Kidney (tissue), 14 donors: ENCODE data around the gene TEX14. TPM values are rescaled to one million over a fixed set of nuclear protein-coding genes. Genes with fewer than 3 reads are reported as not detected.

Source experiments
- DNase-seq, 5 donors: peaks; one replicate each; pipeline ENCODE4 v3.0.0-alpha.2; 2013 to 2020
- FAIRE-seq: peaks from 2 replicates; lab custom pipeline; 2012; peaks lifted over from hg19 to GRCh38; lab: Jason Lieb, UNC
- H3K27ac ChIP-seq, 2 donors: one replicate each; pipeline ENCODE4 v1.7.0; 2013; ENCODE audit warnings: low read depth in 2 of 2, low read length in 2 of 2, inconsistent platforms in 1 of 2
- H3K27me3 ChIP-seq: one replicate; pipeline ENCODE4 v1.7.1; 2013; ENCODE audit warnings: low read length, inconsistent platforms; ENCODE audit not compliant: control insufficient read depth, insufficient read depth
- H3K36me3 ChIP-seq, 3 donors: one replicate each; pipeline versions ENCODE4 v1.7.0 to v1.7.1; 2013; ENCODE audit warnings: low read length in 3 of 3, control low read depth in 1 of 3, inconsistent platforms in 1 of 3; ENCODE audit not compliant: insufficient read depth in 3 of 3, control insufficient read depth in 2 of 3
- H3K4me1 ChIP-seq, 3 donors: one replicate each; pipeline versions ENCODE4 v1.7.0 to v1.7.1; 2013; ENCODE audit warnings: low read length in 3 of 3, inconsistent platforms in 1 of 3, low read depth in 1 of 3; ENCODE audit not compliant: control insufficient read depth in 2 of 3, insufficient read depth in 2 of 3
- H3K4me3 ChIP-seq, 3 donors: one replicate each; pipeline versions ENCODE4 v1.7.0 to v1.8.1; 2013; ENCODE audit warnings: low read length in 3 of 3, control low read depth in 1 of 3, inconsistent platforms in 1 of 3
- H3K9ac ChIP-seq, 3 donors: one replicate each; pipeline versions ENCODE4 v1.7.0 to v1.7.1; 2013; ENCODE audit warnings: low read length in 3 of 3, control low read depth in 1 of 3, inconsistent platforms in 1 of 3
- H3K9me3 ChIP-seq, 3 donors: one replicate each; pipeline versions ENCODE4 v1.7.0 to v1.7.1; 2013; ENCODE audit warnings: low read length in 3 of 3, control low read depth in 1 of 3, inconsistent platforms in 1 of 3; ENCODE audit not compliant: control insufficient read depth in 2 of 3, insufficient read depth in 1 of 3
- intact Hi-C: fragments of 100-400 bp; cut with DNase I; formaldehyde crosslinking; loops from one replicate; pipeline ENCODE4 v1.11.1; 2022
- polyA plus RNA-seq: library from polyadenylated mRNA; stranded (reverse); fragments of 350-450 nt; fragmentation: Illumina TruSeq; extraction: RNeasy Lipid Tissue Mini Kit (QIAGEN cat#74804); gene quantifications from one replicate; pipeline ENCODE4 v1.2.3, GENCODE V29; 2014; ENCODE audit warnings: low read depth, low replicate concordance; ENCODE audit not compliant: insufficient read depth
- total RNA-seq: library from RNA; stranded (reverse); fragmentation: NEBNext Ultra II Directional; extraction: Animal tissue kit (Norgen Biotek cat#: 25700); gene quantifications from one replicate; pipeline ENCODE4 v1.2.1, GENCODE V29; 2021
- TF ChIP-seq, protein P1 (sequence below): IDR thresholded peaks from 3 replicates; pipeline ENCODE4 v1.5.1; 2012; ENCODE audit warnings: mild to moderate bottlenecking, moderate library complexity, borderline replicate concordance; ENCODE audit not compliant: insufficient read depth; ENCODE audit errors: extremely low read depth
- donor health status: control.
- donor health status: control.
- donor health status: control.
- donor health status: control.
- donor health status: control.
- donor health status: DM: yes; HTN: yes; CAD: no.
- donor health status: Normal renal cell carcinoma (clear cell type).

The TEX14 gene
- total and polyA plus RNA-seq, 2 donors from 2014 or later, result 0.09 to 0.22 TPM

DNA sequence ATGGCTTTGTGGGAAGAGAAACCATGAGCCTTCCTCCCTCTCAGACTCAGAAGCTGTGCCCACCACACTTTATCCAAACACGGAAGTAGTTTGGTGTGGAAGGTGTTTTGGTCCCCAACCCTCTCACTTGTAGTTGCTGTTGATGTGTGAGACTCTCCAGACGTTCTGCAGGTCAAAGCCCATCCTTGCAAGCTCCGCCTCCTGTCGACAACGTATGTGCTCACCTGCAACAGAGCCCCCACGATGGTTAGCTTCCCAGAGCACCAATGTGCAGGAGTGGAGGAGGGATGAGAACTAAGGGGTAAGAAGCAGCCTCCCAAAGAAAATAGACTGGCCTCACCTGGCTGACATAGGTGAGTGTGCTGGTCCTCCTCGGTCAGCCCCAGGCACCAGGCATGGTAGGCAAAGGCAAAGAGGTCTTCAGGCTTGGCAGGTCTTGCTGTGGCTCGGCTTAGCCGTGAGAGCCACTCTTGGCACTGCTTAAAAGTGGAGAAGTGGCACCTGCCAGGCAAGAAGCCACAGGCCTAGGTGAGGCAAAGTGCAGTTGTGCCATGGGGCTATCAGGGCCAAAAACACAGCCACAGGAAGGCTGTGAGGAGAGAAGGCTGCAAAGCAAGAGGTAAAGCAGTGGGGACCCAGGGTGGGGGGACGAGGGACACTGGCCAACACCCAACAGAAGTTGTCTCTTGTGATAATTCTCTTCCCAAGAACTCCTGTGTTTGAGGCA, 183.3 kb downstream of the TEX14 start:
- intact Hi-C loops, result no loop called here
- FAIRE-seq, result no peak
- H3K36me3 ChIP-seq, result peaks cover 13 to 78% (median 56%) of the 10 kb centered on the region in 3 donors

DNA sequence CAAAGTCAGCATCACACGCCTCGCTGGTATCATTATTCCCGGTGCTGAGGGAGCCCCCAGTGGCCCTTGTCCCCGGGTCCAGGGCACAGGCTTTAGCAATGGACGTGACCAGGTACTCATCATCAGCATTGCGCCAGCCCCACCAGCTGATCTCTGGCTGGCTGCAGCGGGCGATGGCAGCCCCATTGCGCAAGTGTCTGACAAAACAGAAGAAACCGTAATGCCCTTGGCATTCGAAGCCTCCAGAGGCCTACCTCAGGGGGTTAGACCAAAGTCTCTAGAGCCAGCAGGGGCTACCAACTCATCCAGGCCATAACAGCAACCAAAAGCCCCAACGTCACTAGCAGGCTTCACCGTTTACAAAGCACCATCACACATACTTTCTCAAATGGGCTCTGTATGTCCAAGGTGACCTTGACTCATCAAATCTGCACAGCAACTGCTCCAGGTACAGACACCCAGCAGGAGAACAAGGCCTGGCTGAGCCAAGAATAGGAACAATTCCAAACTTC, 184.7 kb downstream of the TEX14 start:
- H3K27ac ChIP-seq, result no peak overlapping the region
- no peaks in the 10 kb centered on the region for H3K4me1 ChIP-seq
- H3K4me3 ChIP-seq, result no peak overlapping the region
- H3K27me3 ChIP-seq, result no peaks in the 10 kb centered on the region
- TF ChIP-seq, protein P1, sequence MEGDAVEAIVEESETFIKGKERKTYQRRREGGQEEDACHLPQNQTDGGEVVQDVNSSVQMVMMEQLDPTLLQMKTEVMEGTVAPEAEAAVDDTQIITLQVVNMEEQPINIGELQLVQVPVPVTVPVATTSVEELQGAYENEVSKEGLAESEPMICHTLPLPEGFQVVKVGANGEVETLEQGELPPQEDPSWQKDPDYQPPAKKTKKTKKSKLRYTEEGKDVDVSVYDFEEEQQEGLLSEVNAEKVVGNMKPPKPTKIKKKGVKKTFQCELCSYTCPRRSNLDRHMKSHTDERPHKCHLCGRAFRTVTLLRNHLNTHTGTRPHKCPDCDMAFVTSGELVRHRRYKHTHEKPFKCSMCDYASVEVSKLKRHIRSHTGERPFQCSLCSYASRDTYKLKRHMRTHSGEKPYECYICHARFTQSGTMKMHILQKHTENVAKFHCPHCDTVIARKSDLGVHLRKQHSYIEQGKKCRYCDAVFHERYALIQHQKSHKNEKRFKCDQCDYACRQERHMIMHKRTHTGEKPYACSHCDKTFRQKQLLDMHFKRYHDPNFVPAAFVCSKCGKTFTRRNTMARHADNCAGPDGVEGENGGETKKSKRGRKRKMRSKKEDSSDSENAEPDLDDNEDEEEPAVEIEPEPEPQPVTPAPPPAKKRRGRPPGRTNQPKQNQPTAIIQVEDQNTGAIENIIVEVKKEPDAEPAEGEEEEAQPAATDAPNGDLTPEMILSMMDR, result no peak
- no peaks in the 10 kb centered on the region for H3K9me3 ChIP-seq
- DNase-seq (no peak), FAIRE-seq (no peak)
- H3K36me3 ChIP-seq, result peaks cover 13 to 79% (median 60%) of the 10 kb centered on the region in 3 donors
- intact Hi-C loops, result no loop called here
- H3K9ac ChIP-seq, result no peak overlapping the region

More for the DNA sequence above, 183.3 kb downstream of the TEX14 start:
- Histone ChIP-seq H3K4me1 (peaks cover 0 to 4% (median 0%) of the 10 kb centered on the region in 3 donors), H3K4me3 (no peak overlapping the region), H3K9ac (no peak overlapping the region), H3K27me3 (no peaks in the 10 kb centered on the region), H3K27ac (no peak overlapping the region), H3K9me3 (no peaks in the 10 kb centered on the region)
- TF ChIP-seq, protein P1, result no peak
- DNase-seq, result no peak

Other genes with a start within 250 kb of the TEX14 start
- 0.19 TPM for gene HSF5, start 203.6 kb downstream of the TEX14 start, total RNA-seq
- not detected for gene HSF5, start 203.6 kb downstream of the TEX14 start, polyA plus RNA-seq
- gene MTMR4, start 177.4 kb downstream of the TEX14 start, total RNA-seq, result 42.9 TPM
- 13.3 TPM for gene MTMR4, start 177.4 kb downstream of the TEX14 start, polyA plus RNA-seq
- gene RAD51C, start 557 bp upstream of the TEX14 start, total RNA-seq, result 20.2 TPM
- 29.3 TPM for gene RAD51C, start 557 bp upstream of the TEX14 start, polyA plus RNA-seq
- 0.82 TPM for gene PPM1E, start 63.8 kb upstream of the TEX14 start, total RNA-seq
- gene PPM1E, start 63.8 kb upstream of the TEX14 start, polyA plus RNA-seq, result 0.47 TPM